Effector CD8-positive, alpha-beta T cell (primary cell): ENCODE results near the gene SRP68.
"Not testable (repeated sequence)": the region's sequence is repeated elsewhere in the genome, so short reads cannot be mapped to it uniquely, and the experiment has no call there.

ENCODE experiments used
- DNase-seq: peaks from one replicate; lab custom pipeline; 2025; lab: John Stamatoyannopoulos, UW

SRP68 gene

DNA sequence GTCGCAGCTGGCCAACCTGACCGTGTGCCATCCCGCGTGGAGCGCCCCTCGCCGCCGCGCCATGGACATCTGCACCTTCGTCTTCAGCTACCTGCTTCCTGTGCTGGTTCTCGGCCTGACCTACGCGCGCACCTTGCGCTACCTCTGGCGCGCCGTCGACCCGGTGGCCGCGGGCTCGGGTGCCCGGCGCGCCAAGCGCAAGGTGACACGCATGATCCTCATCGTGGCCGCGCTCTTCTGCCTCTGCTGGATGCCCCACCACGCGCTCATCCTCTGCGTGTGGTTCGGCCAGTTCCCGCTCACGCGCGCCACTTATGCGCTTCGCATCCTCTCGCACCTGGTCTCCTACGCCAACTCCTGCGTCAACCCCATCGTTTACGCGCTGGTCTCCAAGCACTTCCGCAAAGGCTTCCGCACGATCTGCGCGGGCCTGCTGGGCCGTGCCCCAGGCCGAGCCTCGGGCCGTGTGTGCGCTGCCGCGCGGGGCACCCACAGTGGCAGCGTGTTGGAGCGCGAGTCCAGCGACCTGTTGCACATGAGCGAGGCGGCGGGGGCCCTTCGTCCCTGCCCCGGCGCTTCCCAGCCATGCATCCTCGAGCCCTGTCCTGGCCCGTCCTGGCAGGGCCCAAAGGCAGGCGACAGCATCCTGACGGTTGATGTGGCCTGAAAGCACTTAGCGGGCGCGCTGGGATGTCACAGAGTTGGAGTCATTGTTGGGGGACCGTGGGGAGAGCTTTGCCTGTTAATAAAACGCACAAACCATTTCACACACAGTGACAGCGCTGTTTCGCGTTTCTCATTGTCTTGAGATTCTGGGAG is 4.7 kb upstream of the SRP68 start:
- DNase-seq, result peak; percentile 15

DNA sequence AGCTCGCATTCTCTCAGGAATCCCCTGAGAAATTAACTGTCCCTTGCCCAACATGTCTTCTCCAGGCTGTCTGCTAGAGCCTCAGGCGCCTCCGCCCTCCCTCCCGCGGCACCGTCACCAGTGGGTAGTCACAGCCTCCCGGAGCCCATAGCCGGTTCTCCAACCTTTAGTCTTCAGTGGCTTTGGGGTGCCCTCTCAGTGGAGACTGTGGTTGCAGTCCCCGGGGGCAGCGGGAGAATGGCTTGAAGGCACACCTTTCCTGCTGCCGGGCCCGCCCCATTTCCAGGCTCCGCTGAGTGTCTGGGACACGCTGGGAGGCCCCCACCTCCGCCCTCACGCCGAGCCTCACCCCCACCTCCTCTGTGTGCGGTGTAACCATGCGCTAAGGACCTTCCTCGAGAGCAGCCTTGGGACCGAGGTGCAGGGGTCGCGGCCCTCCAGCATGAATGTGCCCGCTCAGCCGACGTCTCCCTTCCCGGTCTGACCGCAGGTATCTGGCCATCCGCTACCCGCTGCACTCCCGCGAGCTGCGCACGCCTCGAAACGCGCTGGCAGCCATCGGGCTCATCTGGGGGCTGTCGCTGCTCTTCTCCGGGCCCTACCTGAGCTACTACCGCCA is 3.9 kb upstream of the SRP68 start:
- no peak for DNase-seq

DNA sequence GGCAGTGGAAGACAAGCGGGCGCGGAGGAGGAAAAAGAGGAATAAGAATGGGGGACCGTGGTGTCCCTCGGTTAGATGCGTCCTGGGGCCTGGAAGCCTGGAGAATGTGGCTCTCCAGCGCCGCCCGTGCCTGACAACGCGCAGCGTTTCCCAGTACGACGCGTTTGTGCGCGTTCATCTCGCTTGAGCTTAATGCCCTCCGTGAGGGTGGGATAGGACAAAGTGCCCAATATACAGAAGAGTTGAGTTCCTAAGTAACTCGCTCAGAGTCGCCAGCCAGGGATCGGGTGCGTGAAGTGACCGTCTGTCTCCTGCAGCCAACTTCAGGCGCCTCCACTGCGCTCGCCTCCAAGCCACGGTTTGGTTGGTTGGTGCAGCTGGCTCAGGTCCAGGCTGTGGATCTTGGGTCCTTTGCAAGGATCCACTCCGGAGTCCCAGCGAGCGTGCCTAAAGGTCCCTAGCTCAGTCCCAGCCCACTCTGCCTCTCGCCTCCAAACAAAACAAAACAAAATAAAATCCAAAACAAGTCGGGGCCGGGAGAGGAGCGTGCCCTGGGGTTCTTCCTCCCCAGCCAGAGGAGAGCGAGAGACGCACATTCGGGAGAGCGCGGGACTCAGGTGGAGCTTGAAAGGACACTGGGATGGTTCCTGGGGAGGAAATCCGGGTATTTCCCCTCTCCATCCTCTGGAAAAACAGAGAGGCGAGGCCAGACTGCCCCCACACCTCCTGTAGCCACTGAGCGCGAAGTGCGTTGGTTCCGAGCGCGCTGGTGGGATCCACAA is 3.2 kb upstream of the SRP68 start:
- no peak for DNase-seq

DNA sequence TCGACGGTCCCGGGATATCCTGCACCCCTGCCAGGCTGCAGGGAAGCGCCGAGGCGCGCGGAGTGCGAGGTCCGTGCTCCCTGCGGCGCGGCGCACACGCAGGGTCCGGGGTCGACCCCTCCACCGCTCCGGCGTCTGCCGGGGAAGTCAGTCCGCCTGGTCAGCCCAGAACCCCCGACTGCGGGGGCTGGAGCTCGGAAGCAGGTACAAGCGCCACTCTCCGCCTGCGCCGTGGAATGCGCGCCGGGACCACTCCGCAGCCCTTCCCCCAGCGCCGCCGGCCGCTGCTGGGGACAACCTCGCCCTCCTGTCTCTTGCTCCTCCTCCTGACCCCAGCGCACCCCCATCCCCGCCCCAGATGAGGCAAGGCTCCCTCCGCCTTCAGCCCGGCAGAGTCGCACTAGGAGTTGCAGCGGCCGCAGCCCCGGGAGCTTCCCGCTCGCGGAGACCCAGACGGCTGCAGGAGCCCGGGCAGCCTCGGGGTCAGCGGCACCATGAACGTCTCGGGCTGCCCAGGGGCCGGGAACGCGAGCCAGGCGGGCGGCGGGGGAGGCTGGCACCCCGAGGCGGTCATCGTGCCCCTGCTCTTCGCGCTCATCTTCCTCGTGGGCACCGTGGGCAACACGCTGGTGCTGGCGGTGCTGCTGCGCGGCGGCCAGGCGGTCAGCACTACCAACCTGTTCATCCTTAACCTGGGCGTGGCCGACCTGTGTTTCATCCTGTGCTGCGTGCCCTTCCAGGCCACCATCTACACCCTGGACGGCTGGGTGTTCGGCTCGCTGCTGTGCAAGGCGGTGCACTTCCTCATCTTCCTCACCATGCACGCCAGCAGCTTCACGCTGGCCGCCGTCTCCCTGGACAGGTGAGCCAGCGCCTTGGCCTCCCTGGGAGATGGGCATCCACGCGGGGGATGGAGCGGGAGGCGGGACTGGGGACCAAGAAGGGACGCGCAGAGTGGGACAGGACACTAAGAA is 2.4 kb upstream of the SRP68 start, which contains the start of gene GALR2:
GALR2 (plus strand) TSS at position 392 of the 974 bp plus-strand sequence; CDS start at position 495, 103 bp downstream.
- no peak for DNase-seq

DNA sequence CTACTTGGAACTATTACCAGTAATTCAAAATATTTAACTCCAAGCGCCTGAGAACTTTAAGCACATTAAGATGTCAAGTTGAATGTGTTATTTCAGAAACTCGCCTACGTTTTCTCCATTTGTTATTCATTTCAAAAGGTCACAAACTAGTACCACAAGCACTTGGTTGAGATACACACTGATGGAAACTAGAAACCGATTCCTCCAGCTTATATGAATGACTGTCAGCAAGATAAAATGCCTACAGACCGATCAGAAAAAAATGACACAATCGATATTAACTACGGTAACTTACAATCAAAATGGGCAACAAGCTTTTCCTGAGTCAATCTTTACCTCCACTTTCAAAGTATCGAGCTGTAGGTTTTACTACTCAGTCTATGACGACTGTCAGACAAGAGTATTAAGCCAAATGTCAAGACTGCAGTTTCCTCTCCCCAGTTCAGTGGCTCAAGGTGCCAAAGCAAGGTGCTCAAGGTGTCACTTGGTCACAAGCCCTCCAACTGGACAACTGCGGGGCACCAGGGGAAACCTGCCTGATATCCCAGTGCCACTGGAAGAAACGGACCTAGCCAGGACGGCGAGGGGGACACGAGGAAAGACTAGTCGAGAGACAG is 678 bp downstream of the SRP68 start:
- no peak for DNase-seq

DNA sequence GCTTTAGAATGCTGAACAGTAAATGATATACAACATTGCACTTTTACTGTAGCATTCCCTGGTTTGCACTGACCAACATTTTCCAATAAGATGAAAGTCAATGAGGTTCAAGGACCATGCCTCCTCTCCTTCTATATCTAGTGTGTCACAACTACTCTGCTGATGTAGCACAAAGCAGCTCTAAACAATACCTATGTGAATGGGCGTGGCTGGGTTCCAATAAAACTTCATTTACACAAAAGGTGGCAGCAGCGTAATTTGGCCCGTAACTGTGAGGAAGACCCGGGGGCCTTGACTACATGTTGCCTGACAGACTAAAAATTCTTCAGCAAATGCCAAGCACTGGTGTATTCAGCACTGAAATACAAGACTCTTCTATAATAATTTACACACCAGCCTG is 6.5 kb downstream of the SRP68 start:
- DNase-seq, result no peak

DNA sequence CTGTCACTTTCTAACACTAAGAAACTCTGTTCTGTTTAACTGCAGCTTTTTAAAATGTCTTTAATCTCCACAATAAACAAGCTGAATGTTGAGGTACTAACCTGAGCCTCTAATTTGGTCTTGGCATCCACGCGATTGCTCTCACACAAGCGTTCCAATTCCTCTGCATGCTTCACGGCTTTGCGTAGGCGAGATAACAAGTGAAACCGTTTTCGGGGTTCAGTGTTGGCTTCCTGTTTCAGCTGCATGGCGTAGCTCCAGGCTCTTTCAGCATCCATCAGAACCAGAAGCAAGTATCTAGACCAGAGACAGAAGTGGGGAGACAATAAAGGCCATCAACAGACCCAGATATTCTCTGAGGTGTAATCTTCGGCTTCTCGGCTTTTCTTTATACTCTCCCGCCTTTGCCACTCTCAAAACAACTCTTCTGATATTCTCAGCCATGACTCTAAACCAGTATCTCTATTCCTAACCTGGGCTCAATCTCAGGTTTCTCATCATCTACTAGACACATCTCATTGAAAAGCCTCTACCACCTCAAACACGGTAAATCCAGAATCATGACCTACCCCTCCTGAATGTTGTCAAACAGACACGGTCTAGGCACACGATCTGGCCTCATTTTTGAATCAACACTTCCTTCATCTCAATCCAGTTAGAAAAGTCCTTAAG is 8.3 kb downstream of the SRP68 start:
- no peak for DNase-seq

DNA sequence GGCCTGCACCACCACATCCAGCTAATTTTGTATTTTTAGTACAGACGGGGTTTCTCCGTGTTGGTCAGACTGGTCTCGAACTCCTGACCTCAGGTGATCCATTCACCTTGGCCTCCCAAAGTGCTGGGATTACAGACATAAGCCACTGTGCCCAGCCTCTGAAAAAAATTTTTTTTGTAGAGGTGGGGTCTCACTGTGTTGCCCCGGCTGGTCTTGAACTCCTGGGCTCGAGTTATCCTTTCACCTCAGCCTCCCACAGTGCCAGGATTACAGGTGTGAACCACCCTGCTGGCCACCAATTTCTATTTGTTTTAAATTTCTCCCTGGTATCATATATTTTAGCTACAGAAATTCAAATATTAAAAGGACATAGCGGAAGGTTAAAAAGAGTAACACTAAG is 14.1 kb downstream of the SRP68 start:
- not testable (repeated sequence) for DNase-seq

DNA sequence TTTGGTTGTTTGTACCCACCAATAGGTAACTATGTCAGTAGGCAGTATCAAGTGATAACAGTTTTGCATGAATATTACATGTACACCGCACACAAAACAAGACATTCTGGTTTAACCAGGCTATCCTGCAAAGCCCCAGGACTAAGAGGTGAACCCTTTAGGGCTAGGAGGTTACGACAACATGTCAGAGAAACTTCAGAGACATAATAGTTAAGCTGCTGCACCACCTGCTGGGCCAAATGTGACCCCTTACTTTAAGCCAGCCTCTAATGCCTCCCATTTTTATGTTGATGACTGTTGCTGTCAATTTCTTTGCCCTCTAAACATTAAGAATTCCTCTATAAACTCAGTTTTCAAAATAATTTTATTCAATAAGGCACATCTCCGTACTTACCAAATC is 15.4 kb downstream of the SRP68 start:
- DNase-seq, result no peak

DNA sequence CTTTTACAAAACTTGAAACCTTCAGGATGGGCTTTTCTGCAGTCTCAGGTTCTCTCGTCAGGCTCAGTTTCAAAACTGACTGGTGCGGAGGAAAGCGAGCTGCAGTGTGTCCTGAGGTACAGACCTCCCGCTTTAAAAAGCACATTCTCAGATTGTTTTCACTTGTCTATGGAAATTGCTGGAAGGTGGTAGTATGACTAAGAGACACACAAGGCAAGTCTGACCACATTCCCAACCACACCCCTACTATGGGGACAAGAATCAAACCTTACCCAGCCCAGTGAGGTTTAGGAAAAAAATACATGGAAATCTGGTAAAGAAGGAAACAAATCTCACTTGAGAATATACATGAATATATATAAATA is 18.2 kb downstream of the SRP68 start:
- no peak for DNase-seq

DNA sequence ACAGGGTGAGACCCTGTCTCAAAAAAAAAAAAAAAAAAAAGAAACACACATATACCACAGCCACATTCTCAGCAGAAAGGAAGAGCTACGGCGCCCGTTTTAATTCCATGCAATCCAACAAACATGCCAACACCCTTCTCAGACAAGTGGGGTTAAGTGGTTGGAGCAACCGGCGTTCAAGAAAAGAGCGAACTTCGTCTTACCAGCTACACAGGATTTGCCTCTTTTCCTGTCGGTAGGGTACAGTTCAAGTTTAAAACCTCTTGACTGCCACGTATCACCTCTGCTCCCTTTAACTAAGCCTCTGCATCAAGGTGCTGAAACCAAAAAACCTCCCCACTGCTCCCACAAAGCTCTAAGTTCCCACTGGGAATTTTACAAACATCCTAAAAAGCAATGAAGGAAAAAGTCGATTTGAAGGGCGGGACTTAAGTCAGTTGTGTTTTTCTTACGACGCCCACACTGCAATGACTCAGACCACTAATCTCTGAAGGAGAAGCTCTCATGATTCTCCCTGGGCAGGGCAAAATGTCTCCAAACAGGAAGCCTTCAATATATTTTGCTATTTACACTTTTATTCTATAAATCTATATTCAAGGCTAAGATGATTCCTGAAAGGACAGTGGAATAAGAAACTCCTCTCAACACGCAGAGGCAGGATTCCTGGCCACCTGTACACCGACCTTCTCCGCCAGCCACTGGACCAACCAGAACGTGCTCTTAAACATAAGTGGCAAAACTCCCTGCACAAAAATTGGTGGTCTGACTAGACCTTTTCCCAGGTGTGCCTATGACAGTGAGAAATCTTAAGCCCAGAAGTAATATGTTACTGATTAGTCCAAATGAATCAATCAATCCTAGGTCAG is 18.8 kb downstream of the SRP68 start:
- DNase-seq, result no peak

DNA sequence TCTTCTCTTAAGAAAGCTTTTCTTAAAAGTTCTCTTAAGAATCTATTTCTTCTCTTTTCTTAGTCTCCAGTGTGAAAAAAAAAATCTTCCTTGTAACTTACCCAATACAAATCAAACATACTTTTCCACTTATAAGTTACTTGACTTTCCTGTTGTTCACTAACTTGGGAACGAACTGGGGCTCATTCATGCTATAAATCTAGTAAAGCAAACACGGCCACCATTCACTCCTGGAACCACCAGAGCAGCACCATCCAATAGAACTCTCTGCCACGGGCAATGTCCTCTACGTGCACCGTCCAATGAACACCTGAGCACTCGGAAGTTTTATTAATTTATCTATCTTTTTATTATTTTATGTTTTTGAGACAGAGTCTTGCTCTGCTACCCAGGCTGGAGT is 20.8 kb downstream of the SRP68 start:
- DNase-seq, result no peak

DNA sequence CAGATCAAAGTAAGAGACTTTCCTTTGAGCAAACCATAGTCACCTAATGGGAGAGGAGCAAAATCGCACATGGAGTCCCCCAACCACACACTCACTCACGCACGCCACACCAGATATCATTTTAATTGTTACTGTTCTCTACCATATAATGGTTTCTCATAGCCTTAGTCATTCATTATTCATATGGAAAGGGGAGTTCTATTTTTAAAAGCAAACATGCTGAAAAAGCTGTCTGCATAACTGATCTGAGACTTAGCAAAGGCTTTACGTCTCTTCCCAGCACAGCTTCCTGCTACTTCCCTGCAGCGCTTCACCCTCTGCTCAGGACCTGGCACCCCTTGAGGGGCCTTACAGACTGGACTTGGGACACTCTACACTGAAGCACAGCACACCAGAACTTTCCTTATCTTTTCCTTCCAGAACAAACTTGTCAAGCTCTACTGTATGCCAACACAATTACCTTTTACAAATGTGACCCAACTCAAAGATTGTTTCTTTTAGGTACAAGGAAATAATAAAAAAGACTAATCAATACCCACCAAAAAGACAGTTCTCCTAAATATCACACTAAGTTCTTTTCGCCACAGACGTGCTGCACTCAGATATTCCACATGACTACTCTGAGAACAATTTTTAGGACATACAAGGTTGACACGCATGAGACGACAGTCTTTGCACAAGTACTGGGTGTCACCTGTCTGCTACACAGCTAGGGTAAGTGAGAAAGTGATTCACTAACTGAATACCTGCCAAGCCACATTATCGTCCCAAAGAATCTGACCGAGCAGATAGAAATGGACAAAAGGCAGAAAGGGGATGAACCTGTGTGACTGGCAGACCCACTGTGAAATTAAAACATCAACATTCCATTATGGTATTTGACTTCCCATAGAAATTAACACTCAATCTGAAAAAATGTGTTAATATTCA is 21.5 kb downstream of the SRP68 start:
- DNase-seq, result no peak

DNA sequence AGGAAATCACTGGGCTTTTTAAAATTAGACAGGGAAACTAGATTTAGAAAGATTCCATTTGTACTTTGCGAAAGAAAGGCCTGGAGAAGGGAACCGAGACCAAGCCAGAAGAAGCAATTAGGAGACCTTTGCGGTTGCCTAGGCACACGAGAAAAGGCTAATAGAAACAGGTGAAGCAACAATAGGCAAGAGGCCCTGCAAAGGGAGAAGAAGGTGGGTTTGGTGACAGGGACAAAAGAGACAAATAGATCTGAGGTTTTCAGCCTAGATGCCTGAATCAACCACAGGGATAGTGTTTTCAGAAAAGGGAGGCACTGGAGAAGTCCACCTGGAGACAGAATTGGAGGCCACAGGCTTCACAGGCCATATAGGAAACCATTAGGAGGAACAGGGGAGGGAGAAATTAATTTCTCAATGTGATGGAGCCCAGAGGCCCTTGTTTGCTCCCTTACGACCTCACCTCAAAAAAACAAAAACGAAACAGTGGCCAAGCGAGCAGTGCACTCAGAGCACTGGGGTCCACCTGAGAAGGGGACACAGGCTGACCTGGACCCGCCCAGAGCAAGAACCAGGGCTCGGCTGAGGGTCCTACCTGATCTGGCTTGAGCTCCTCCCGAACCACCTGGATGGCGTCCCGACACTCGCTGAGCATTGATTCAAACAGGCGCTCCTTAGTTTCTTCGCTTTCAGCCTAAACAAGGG is 22.3 kb downstream of the SRP68 start:
- DNase-seq, result no peak

DNA sequence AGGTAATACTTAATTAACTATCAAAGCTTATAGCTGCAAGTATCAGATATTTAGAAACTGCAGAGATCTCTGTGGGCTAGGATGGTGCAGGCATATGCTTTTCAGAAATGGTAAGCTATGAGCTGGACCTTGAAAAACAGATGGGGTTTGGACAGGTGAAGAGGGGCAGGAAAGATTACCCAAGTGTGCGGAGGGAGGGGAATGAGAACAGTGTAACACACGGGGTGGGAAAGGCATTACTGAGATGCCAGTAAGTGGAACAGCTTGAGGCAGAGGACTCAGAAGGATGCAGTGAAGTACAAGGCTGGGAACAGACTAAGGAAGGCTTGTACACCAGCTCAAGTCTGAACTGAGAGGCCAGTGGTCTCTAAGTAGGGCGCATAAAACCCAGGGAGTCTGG is 23.1 kb downstream of the SRP68 start:
- no peak for DNase-seq

DNA sequence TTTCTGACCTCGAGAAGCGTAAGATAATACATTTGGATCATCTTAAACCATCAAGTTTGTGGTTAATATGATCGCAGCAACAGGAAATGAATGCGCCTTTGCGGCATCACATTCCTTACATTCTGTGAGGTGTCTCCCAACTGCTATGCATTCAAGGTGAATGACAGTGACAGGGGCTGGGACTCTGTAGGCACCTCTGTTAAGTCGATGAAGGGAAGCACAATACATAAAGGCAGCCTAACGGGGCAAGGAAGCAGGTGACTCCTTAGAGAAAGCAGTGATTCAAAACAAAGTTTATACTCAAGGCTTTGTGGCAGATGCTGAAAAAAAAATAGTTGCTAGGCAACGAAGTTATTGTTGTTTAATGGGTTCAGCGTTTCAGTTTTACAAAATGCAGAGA is 23.6 kb downstream of the SRP68 start:
- no peak for DNase-seq

DNA sequence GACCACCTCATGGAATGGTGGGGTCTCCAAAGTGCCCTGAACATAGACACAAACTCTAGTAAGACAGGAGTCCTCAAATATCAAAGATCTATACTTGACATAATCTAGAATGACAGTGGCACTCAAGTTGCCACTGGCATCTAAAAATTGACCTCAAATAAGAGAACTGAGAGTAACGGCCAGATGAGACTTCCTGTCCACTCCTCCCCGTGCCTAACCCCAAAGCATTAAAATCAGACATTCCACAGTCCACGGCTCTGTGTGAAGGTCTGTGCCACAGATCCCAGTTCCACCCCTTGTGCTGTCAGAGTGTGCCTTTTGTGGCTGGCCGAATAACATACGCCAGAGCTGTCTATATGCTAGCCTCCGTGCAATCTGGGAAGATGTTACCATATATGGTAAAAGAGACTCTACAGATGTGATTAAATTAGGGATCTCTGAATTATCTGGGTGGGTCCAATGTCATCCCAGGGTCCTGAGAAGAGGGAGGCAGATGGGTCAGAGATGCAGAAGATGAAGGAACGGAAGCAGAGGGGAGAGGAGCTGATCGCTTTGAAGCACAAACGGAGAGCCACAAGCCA is 24.2 kb downstream of the SRP68 start:
- DNase-seq, result no peak

DNA sequence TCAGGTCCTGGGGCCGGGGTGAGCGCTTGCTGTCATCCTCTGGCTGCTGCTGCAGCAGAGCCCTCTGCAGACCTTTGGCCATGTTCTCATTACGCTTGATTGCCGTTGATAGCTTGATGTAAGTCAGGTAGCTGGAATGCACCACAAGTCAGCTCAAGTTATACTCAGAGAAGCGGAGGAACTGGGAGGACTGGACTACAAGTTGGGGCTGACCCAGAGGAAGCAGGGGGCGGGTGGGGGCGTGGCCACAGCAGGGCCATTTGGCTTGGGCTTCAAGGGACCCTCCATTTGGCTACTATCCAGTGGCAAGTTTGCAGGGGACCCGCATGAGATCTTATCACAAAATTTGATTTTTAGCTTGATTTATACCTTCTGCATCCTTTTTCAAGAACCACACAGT is 26.3 kb downstream of the SRP68 start:
- DNase-seq, result no peak
